NK-92 (cell line): ENCODE measurements around the gene RIC8A.
"Not testable (repeated sequence)": the region's sequence is repeated elsewhere in the genome, so short reads cannot be mapped to it uniquely, and the experiment has no call there.

ENCODE experiments used
- DNase-seq: peaks from one replicate; lab custom pipeline; 2025; ENCODE audit not compliant: unreplicated experiment; lab: John Stamatoyannopoulos, UW

The RIC8A gene

GRCh38 chr11:217704-218103 is 10.2 kb downstream of the RIC8A start:
- no peak for DNase-seq

- no peak for DNase-seq
Measured at GRCh38 chr11:218815-219593, 11.5 kb downstream of the RIC8A start.

- not testable (repeated sequence) for DNase-seq
Measured at GRCh38 chr11:220641-221215, 13.2 kb downstream of the RIC8A start.

- no peak for DNase-seq
Measured at GRCh38 chr11:221539-221938, 14.0 kb downstream of the RIC8A start.

GRCh38 chr11:221998-222789 is 14.7 kb downstream of the RIC8A start:
- no peak for DNase-seq

- DNase-seq = no peak
Measured at GRCh38 chr11:223026-223789, 15.7 kb downstream of the RIC8A start.

GRCh38 chr11:223884-224283 is 16.4 kb downstream of the RIC8A start:
- DNase-seq = no peak

GRCh38 chr11:224424-224823 is 16.9 kb downstream of the RIC8A start:
- DNase-seq = no peak

GRCh38 chr11:225734-226453 is 18.4 kb downstream of the RIC8A start:
- DNase-seq = no peak

GRCh38 chr11:227824-228379 is 20.4 kb downstream of the RIC8A start:
- DNase-seq = no peak

GRCh38 chr11:230431-230830 is 22.9 kb downstream of the RIC8A start:
- DNase-seq = no peak

- DNase-seq = no peak
Measured at GRCh38 chr11:232783-233565, 25.5 kb downstream of the RIC8A start.

- DNase-seq = no peak
Measured at GRCh38 chr11:235180-235579, 27.7 kb downstream of the RIC8A start.

GRCh38 chr11:235609-235996 is 28.1 kb downstream of the RIC8A start:
- no peak for DNase-seq

GRCh38 chr11:235997-236773 is 28.7 kb downstream of the RIC8A start, which contains the start of gene SIRT3:
Gene SIRT3 (minus strand): TSS chr11:236342. CDS start chr11:236328, 14 bp downstream.
- DNase-seq = no peak

- DNase-seq = no peak
Measured at GRCh38 chr11:236774-237767, 29.6 kb downstream of the RIC8A start, which contains the start of gene PSMD13. Gene PSMD13 (plus strand): TSS chr11:236976. CDS start chr11:237050, 74 bp downstream.

- not testable (repeated sequence) for DNase-seq
Measured at GRCh38 chr11:238346-238745, 30.8 kb downstream of the RIC8A start.
